ENCODE measurements around the gene SLC40A1. TPM values are rescaled to one million over a fixed set of nuclear protein-coding genes. Genes with fewer than 3 reads are reported as not detected.

The SLC40A1 gene
- total and polyA plus RNA-seq, 4 donors: 48.8 to 170 (median 103) TPM

DNA sequence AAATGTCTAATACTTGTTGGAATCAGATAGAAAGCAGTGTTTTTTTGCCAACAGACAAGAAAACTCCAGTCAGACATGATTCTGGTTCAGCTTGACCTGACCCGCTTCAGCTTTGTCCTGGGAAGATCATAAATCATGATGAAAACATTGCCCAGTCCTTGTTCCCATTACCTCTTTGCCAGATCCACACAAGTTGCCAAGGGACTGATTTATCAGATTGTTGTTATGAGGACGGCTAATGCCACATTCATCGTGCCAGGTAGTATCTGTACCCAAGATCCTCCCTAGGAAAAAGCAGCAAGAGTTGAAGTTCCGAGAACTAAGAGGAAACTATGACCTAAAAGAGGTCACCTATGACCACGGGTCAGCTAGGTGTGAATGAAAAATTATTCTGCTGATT, 39.0 kb downstream of the SLC40A1 start:
- H3K27ac ChIP-seq (ENCODE audit: low read depth in 1 of 2, low read length in 2 of 2): peak overlapping the region; percentile 22 to 36
- 7 to 11% methylated on average over 5 of the region's 5 CpGs for WGBS, 2 donors
- DNase-seq: no peak
- intact Hi-C loops (cut with DNase I): no loop called here
- H3K9me3 ChIP-seq (ENCODE audit: control insufficient read depth, low read length): no peaks in the 10 kb centered on the region
- peaks cover 7 to 11% of the 10 kb centered on the region in 2 donors for H3K4me1 ChIP-seq (ENCODE audit: control insufficient read depth in 1 of 2, insufficient read depth in 2 of 2, low read length in 2 of 2)
- no peaks in the 10 kb centered on the region for H3K27me3 ChIP-seq (ENCODE audit: control insufficient read depth in 1 of 2, insufficient read depth in 2 of 2, low read length in 1 of 2)
- H3K4me3 ChIP-seq (ENCODE audit: low read length in 2 of 2): no peak overlapping the region
- ATAC-seq (ENCODE audit: low FRiP score): no peak
- H3K36me3 ChIP-seq (ENCODE audit: control insufficient read depth in 1 of 2, insufficient read depth in 2 of 2, low read length in 1 of 2): no peaks in the 10 kb centered on the region

DNA sequence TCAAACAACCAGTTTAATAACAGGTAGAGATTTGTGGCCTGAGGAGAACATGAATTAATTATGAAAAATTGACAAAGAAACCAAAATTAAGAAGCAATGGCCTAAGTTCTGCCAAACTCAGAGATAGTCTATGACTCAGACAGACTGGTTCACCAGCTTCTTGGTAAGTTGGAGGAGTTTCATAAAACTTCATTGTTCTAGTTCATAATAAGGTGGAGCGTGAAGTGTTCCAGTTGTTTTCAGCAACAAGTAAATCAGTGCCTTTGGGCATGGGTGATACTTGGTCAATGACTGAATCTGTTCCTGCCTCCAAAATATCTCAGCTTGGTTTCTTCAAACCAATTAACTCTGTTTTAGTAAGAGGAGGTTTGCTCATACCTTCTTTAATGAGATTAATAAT, 40.0 kb downstream of the SLC40A1 start:
- H3K27me3 ChIP-seq (ENCODE audit: control insufficient read depth in 1 of 2, insufficient read depth in 2 of 2, low read length in 1 of 2): no peaks in the 10 kb centered on the region
- H3K4me3 ChIP-seq (ENCODE audit: low read length in 2 of 2): no peak overlapping the region
- no peak overlapping the region for H3K27ac ChIP-seq (ENCODE audit: low read depth in 1 of 2, low read length in 2 of 2)
- no peaks in the 10 kb centered on the region for H3K9me3 ChIP-seq (ENCODE audit: control insufficient read depth, low read length)
- ATAC-seq (ENCODE audit: low FRiP score) (no peak), DNase-seq (no peak)
- 73 to 80% methylated on average over 1 of the region's 1 CpG for WGBS, 2 donors
- H3K36me3 ChIP-seq (ENCODE audit: control insufficient read depth in 1 of 2, insufficient read depth in 2 of 2, low read length in 1 of 2): no peaks in the 10 kb centered on the region
- peaks cover 7 to 10% of the 10 kb centered on the region in 2 donors for H3K4me1 ChIP-seq (ENCODE audit: control insufficient read depth in 1 of 2, insufficient read depth in 2 of 2, low read length in 2 of 2)
- intact Hi-C loops (cut with DNase I): no loop called here

DNA sequence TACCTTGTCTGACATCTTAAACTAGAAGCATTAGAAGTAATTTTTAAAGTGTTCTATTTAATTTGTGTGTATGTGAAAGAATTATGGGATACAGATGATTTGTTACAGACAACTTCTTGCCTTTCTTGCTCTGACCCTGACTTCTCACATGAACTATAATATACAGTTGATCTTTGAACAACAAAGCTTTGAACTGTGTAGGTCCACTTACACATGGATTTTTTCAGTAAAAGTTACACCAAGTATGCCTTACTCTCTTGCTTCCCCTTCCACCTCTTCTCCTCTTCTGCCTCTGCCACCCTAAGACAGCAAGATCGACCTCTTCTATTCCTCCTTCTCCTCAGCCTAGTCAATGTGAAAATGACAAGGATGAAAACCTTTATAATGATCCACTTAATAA, 42.2 kb downstream of the SLC40A1 start:
- DNase-seq (no peak), ATAC-seq (ENCODE audit: low FRiP score) (no peak)
- Histone ChIP-seq H3K4me3 (ENCODE audit: low read length in 2 of 2) (no peak overlapping the region), H3K27ac (ENCODE audit: low read depth in 1 of 2, low read length in 2 of 2) (no peak overlapping the region), H3K27me3 (ENCODE audit: control insufficient read depth in 1 of 2, insufficient read depth in 2 of 2, low read length in 1 of 2) (no peaks in the 10 kb centered on the region), H3K9me3 (ENCODE audit: control insufficient read depth, low read length) (no peaks in the 10 kb centered on the region), H3K36me3 (ENCODE audit: control insufficient read depth in 1 of 2, insufficient read depth in 2 of 2, low read length in 1 of 2) (no peaks in the 10 kb centered on the region), H3K4me1 (ENCODE audit: control insufficient read depth in 1 of 2, insufficient read depth in 2 of 2, low read length in 2 of 2) (peaks cover 10 to 13% of the 10 kb centered on the region in 2 donors)
- 90 to 96% methylated on average over 1 of the region's 1 CpG for WGBS, 2 donors
- intact Hi-C loops (cut with DNase I): no loop called here

DNA sequence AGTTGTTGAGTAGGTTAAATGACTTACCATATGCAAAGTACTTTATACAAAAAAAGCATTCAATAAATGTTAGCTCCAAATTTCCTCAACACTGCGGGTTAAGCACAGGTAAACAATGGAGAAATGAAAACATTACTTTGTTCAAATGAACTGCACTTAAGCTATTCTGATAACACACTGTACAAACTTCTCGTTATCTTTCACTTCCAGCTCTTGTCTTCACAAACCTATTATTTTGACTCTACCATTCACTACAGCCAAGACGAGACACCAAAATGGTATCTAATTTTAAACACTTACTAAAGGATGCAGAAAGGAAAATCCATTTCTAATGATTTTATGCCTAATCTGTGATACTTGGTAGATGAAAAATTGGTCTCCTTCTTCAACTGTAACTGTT, 43.8 kb downstream of the SLC40A1 start:
- intact Hi-C loops (cut with DNase I): no loop called here
- 70 to 84% methylated on average over 3 of the region's 3 CpGs for WGBS, 2 donors

DNA sequence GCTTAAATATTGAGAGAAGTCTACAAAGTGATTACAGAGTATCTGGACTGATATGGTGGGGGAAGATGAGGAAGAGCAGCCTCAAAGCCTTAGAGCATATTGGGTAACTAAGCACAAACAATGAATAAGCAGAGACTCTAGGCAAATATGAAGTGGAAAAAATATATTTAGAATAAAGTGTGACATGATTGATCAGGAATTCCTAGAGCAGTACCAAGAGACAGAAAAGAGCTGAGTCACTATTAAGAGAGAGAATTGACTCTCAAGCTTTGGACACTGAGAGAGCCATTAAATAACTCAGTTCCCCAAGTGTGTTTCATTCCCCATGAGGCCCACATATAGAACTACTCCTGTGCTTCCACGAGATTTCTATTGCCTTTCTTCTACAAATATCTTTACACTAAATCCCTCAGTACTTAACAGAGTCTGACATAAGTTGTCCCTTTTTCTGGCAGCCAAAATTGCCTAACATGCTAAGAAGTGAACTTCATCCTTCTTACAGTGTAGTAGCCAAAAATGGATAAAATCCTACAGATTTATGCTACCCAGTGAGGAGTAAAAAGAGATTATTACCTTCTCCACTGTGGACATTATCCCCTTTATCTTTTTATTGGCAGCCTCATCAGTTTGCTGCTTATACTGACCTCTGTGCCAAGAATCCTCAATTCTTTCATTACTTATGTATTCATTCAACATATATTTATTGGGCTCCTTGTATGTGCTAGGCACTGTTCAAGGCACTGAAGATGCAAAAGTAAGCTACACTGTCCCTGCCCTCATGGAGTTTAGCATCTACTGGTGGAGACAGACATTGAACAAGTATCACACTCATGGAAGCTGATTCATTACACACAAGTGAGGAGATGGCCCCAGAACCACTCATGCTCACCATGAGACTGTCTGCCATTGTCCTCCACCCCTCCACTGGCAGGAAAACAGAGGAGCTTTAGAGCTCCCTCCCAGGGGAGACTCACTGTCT, 45.4 kb downstream of the SLC40A1 start:
- Histone ChIP-seq H3K27me3 (ENCODE audit: control insufficient read depth in 1 of 2, insufficient read depth in 2 of 2, low read length in 1 of 2) (no peaks in the 10 kb centered on the region), H3K27ac (ENCODE audit: low read depth in 1 of 2, low read length in 2 of 2) (peak overlapping the region in 1 of 2 donors; percentile 87)
- WGBS, 2 donors: 12 to 14% methylated on average over 1 of the region's 1 CpG

More for the DNA sequence above, 43.8 kb downstream of the SLC40A1 start:
- Histone ChIP-seq H3K4me1 (ENCODE audit: control insufficient read depth in 1 of 2, insufficient read depth in 2 of 2, low read length in 2 of 2) (peaks cover 10 to 13% of the 10 kb centered on the region in 2 donors), H3K27ac (ENCODE audit: low read depth in 1 of 2, low read length in 2 of 2) (no peak overlapping the region), H3K4me3 (ENCODE audit: low read length in 2 of 2) (no peak overlapping the region), H3K27me3 (ENCODE audit: control insufficient read depth in 1 of 2, insufficient read depth in 2 of 2, low read length in 1 of 2) (no peaks in the 10 kb centered on the region), H3K9me3 (ENCODE audit: control insufficient read depth, low read length) (no peaks in the 10 kb centered on the region), H3K36me3 (ENCODE audit: control insufficient read depth in 1 of 2, insufficient read depth in 2 of 2, low read length in 1 of 2) (no peaks in the 10 kb centered on the region)
- no peak for DNase-seq
- no peak for ATAC-seq (ENCODE audit: low FRiP score)

DNA sequence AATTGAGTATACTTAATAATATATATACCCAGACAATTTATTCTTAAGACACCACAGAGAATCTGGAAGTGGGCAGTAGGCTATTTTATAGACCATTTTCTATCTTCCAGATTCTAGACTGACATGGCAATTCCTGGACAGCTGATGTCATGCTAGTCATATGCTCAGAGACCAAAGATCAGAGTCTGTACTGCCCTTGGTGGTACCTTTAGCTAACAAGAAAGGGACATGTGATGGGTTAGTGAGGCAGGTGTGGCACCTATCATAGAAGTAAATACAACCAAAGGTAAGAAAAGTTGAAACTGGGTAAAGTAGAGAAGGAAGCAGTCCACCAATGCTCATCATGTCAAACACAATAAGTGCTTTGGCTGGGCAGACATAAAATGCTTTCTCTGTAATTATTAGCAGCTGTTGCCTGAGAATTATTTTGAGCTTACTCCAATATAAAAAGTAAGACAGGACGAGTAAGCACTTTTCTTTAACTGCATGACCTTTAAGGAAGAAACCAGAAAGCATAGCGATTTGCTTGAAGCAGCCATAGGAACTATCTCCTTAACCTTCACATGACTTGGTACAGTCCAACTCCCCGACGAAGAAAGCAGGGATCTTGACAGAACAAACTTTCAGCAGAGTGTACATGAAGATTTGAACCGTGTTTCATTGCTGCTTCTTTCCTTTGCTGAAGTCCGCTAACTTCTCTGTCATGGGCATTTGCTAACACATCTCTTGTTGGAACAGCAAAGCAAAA, 47.1 kb downstream of the SLC40A1 start:
- H3K9me3 ChIP-seq (ENCODE audit: control insufficient read depth, low read length): no peaks in the 10 kb centered on the region
- ATAC-seq (ENCODE audit: low FRiP score): no peak
- intact Hi-C loops (cut with DNase I): no loop called here
- H3K36me3 ChIP-seq (ENCODE audit: control insufficient read depth in 1 of 2, insufficient read depth in 2 of 2, low read length in 1 of 2): no peaks in the 10 kb centered on the region
- 74 to 75% methylated on average over 6 of the region's 6 CpGs for WGBS, 2 donors
- DNase-seq: no peak
- no peak overlapping the region for H3K27ac ChIP-seq (ENCODE audit: low read depth in 1 of 2, low read length in 2 of 2)
- H3K27me3 ChIP-seq (ENCODE audit: control insufficient read depth in 1 of 2, insufficient read depth in 2 of 2, low read length in 1 of 2): no peaks in the 10 kb centered on the region
- no peak overlapping the region for H3K4me3 ChIP-seq (ENCODE audit: low read length in 2 of 2)
- H3K4me1 ChIP-seq (ENCODE audit: control insufficient read depth in 1 of 2, insufficient read depth in 2 of 2, low read length in 2 of 2): peaks cover 4 to 6% of the 10 kb centered on the region in 2 donors

More for the DNA sequence above, 45.4 kb downstream of the SLC40A1 start:
- ATAC-seq (ENCODE audit: low FRiP score): peak; percentile 71
- Histone ChIP-seq H3K4me3 (ENCODE audit: low read length in 2 of 2) (no peak overlapping the region), H3K4me1 (ENCODE audit: control insufficient read depth in 1 of 2, insufficient read depth in 2 of 2, low read length in 2 of 2) (peaks cover 4 to 6% of the 10 kb centered on the region in 2 donors), H3K9me3 (ENCODE audit: control insufficient read depth, low read length) (no peaks in the 10 kb centered on the region), H3K36me3 (ENCODE audit: control insufficient read depth in 1 of 2, insufficient read depth in 2 of 2, low read length in 1 of 2) (no peaks in the 10 kb centered on the region)
- DNase-seq: no peak
- intact Hi-C loops (cut with DNase I): no loop called here

DNA sequence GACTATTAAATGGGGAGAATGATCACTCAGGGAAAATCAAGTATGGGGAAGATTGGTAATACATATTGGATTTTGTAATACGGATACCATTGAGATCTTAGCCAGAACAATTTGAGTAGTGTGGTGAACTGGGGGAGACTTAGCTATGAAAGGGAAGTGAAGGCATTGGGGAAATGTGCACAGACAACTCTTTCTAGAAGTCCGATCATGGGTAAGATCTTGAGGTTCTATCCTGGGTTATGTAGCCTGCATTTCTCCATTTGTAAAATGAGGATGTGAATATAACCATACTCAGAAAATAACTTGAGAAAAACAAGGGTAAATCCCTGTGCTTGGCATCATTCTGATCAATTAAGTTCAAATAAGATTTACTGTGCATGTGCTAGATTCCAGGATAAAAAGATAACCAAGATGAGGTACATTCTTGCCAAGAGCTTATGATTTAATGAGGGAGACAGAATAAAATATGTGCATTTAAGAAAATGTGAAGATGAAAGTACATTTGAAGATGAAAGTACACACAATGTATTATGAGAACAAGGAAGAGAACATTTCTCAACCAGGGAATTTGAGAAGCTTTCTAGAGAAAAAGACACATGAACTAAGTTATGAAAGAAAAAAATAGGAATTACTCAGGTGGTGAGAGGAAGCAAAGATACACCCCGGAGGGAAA, 49.5 kb downstream of the SLC40A1 start:
- no peaks in the 10 kb centered on the region for H3K9me3 ChIP-seq (ENCODE audit: control insufficient read depth, low read length)
- H3K36me3 ChIP-seq (ENCODE audit: control insufficient read depth in 1 of 2, insufficient read depth in 2 of 2, low read length in 1 of 2): no peaks in the 10 kb centered on the region
- intact Hi-C loops (cut with DNase I): no loop called here
- 91 to 95% methylated on average over 3 of the region's 3 CpGs for WGBS, 2 donors
- H3K4me1 ChIP-seq (ENCODE audit: control insufficient read depth in 1 of 2, insufficient read depth in 2 of 2, low read length in 2 of 2): peaks cover 4 to 6% of the 10 kb centered on the region in 2 donors
- DNase-seq (no peak), ATAC-seq (ENCODE audit: low FRiP score) (no peak)
- H3K27me3 ChIP-seq (ENCODE audit: control insufficient read depth in 1 of 2, insufficient read depth in 2 of 2, low read length in 1 of 2): no peaks in the 10 kb centered on the region
- no peak overlapping the region for H3K4me3 ChIP-seq (ENCODE audit: low read length in 2 of 2)
- H3K27ac ChIP-seq (ENCODE audit: low read depth in 1 of 2, low read length in 2 of 2): no peak overlapping the region

DNA sequence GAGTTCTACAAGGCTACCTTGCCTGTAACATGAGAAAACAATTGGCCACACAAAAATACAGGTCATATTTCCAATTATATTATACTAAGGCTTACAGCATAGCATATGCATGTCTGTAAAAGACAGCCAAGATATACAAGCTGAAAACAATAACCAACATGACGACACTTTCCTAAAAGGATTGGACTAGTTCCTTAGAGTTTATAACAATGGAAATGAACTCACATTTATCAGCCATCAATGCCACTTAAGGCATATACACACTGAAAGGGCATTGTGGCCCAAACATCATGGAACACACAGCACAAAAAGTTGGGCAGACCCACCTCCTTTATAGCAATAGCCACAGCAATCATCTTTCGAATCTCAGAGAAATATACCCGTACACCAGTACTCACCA, 52.0 kb downstream of the SLC40A1 start:
- Histone ChIP-seq H3K4me1 (ENCODE audit: control insufficient read depth in 1 of 2, insufficient read depth in 2 of 2, low read length in 2 of 2) (peaks cover 0 to under 1% of the 10 kb centered on the region in 2 donors), H3K27me3 (ENCODE audit: control insufficient read depth in 1 of 2, insufficient read depth in 2 of 2, low read length in 1 of 2) (no peaks in the 10 kb centered on the region), H3K4me3 (ENCODE audit: low read length in 2 of 2) (no peak overlapping the region), H3K36me3 (ENCODE audit: control insufficient read depth in 1 of 2, insufficient read depth in 2 of 2, low read length in 1 of 2) (no peaks in the 10 kb centered on the region), H3K9me3 (ENCODE audit: control insufficient read depth, low read length) (no peaks in the 10 kb centered on the region), H3K27ac (ENCODE audit: low read depth in 1 of 2, low read length in 2 of 2) (no peak overlapping the region)
- DNase-seq (no peak), ATAC-seq (ENCODE audit: low FRiP score) (no peak)
- WGBS, 2 donors: 72 to 73% methylated on average over 3 of the region's 3 CpGs
- intact Hi-C loops (cut with DNase I): no loop called here
